Activated naive CD8-positive, alpha-beta T cell treated with anti-CD3 and anti-CD28 coated beads, Interleukin-2, amount 50 U/mL, for 16 hours (primary cell): ENCODE results near the gene RTF2.

Experiments used
- DNase-seq: peaks from one replicate; pipeline ENCODE4 v3.0.0-alpha.2; 2020; ENCODE audit warnings: low read depth, low spot score

The RTF2 gene

GRCh38 chr20:56438284-56438683, 30.1 kb upstream of the RTF2 start:
- no peak for DNase-seq

- DNase-seq: no peak
Observed at GRCh38 chr20:56439771-56440291, 28.6 kb upstream of the RTF2 start.

GRCh38 chr20:56440346-56441007, 27.9 kb upstream of the RTF2 start:
- peak; percentile 27 for DNase-seq

- no peak for DNase-seq
Observed at GRCh38 chr20:56442389-56443365, 25.8 kb upstream of the RTF2 start.

GRCh38 chr20:56443654-56444540, 24.5 kb upstream of the RTF2 start:
- DNase-seq: no peak

- no peak for DNase-seq
Observed at GRCh38 chr20:56445130-56445529, 23.3 kb upstream of the RTF2 start.

GRCh38 chr20:56445540-56445939, 22.9 kb upstream of the RTF2 start:
- DNase-seq: no peak

- DNase-seq: no peak
Observed at GRCh38 chr20:56447227-56447626, 21.2 kb upstream of the RTF2 start.

- DNase-seq: no peak
Observed at GRCh38 chr20:56449459-56449858, 19.0 kb upstream of the RTF2 start.

- DNase-seq: no peak
Observed at GRCh38 chr20:56451056-56451765, 17.2 kb upstream of the RTF2 start.

- no peak for DNase-seq
Observed at GRCh38 chr20:56453352-56453751, 15.1 kb upstream of the RTF2 start.

GRCh38 chr20:56454754-56455153, 13.7 kb upstream of the RTF2 start:
- DNase-seq: no peak

GRCh38 chr20:56458206-56458821, 10.1 kb upstream of the RTF2 start:
- no peak for DNase-seq

GRCh38 chr20:56460459-56460858, 8.0 kb upstream of the RTF2 start:
- no peak for DNase-seq

GRCh38 chr20:56461576-56461975, 6.9 kb upstream of the RTF2 start:
- no peak for DNase-seq

- no peak for DNase-seq
Observed at GRCh38 chr20:56463428-56463827, 5.0 kb upstream of the RTF2 start.

- DNase-seq: no peak
Observed at GRCh38 chr20:56465997-56466396, 2.4 kb upstream of the RTF2 start.

- no peak for DNase-seq
Observed at GRCh38 chr20:56467968-56468315, 485 bp upstream of the RTF2 start.

- DNase-seq: no peak
Observed at GRCh38 chr20:56469077-56469449, 636 bp downstream of the RTF2 start.

- DNase-seq: no peak
Observed at GRCh38 chr20:56483970-56484369, 15.5 kb downstream of the RTF2 start.

GRCh38 chr20:56487216-56487615, 18.8 kb downstream of the RTF2 start:
- no peak for DNase-seq
